Lower lobe of right lung (tissue), 2 donors: ENCODE measurements around the gene ONECUT3. TPM values are rescaled to one million over a fixed set of nuclear protein-coding genes. Genes with fewer than 3 reads are reported as not detected.

Experiments
- ATAC-seq, 2 donors: fragments of 200-7000 bp; cut with Tn5 transposase; one replicate each; pipeline ENCODE4 v1.9.1; 2020 to 2022; ENCODE audit warnings: mild to moderate bottlenecking in 2 of 2, moderate library complexity in 2 of 2
- DNase-seq: peaks from one replicate; pipeline ENCODE4 v3.0.0-alpha.2; 2020
- H3K27ac ChIP-seq: fragments of 200-600 bp; one replicate; pipeline ENCODE4 v1.8.0; 2022
- H3K27me3 ChIP-seq: fragments of 200-600 bp; one replicate; pipeline ENCODE4 v1.8.0; 2022; ENCODE audit warnings: low read depth
- H3K36me3 ChIP-seq: fragments of 200-600 bp; one replicate; pipeline ENCODE4 v1.8.0; 2022; ENCODE audit warnings: mild to moderate bottlenecking
- H3K4me1 ChIP-seq: fragments of 200-600 bp; one replicate; pipeline ENCODE4 v1.8.0; 2022
- H3K4me3 ChIP-seq: fragments of 200-600 bp; one replicate; pipeline ENCODE4 v1.8.0; 2022; ENCODE audit warnings: mild to moderate bottlenecking
- H3K9me3 ChIP-seq: fragments of 200-600 bp; one replicate; pipeline ENCODE4 v1.8.0; 2022
- CTCF ChIP-seq: fragments of 200-600 bp; IDR thresholded peaks from one replicate; pipeline ENCODE4 v1.8.0; 2022; ENCODE audit warnings: antibody characterized with exemption, mild to moderate bottlenecking
- intact Hi-C: fragments of 100-400 bp; cut with DNase I; formaldehyde crosslinking; loops from one replicate; pipeline ENCODE4 v1.11.0; 2022
- total RNA-seq: library from RNA; stranded (reverse); fragmentation: NEBNext Ultra II Directional; extraction: Animal tissue kit (Norgen Biotek cat#: 25700); gene quantifications from one replicate; pipeline ENCODE4 v1.2.1, GENCODE V29; 2021
- donor health status: DM: no; HTN: yes; CAD: no; lungs with severe emphysema.

ONECUT3 gene
- total RNA-seq, 1 donor from 2014 or later = not detected

GRCh38 chr19:1734321-1734966, 18.9 kb upstream of the ONECUT3 start:
- TF ChIP-seq CTCF = no peak
- H3K27me3 ChIP-seq = peaks cover 80% of the 10 kb centered on the region
- H3K27ac ChIP-seq = no peak overlapping the region
- ATAC-seq = no peak
- no peak for DNase-seq
- intact Hi-C loops = no loop called here
- H3K4me1 ChIP-seq = no peaks in the 10 kb centered on the region
- no peaks in the 10 kb centered on the region for H3K36me3 ChIP-seq
- H3K4me3 ChIP-seq = no peak overlapping the region
- H3K9me3 ChIP-seq = no peaks in the 10 kb centered on the region

- Histone ChIP-seq H3K36me3 (no peaks in the 10 kb centered on the region), H3K9me3 (no peaks in the 10 kb centered on the region), H3K27me3 (peaks cover 69% of the 10 kb centered on the region), H3K4me1 (no peaks in the 10 kb centered on the region), H3K4me3 (no peak overlapping the region), H3K27ac (no peak overlapping the region)
- TF ChIP-seq CTCF = no peak
- ATAC-seq (no peak), DNase-seq (no peak)
- intact Hi-C loops = no loop called here
Observed at GRCh38 chr19:1736280-1736679, 17.0 kb upstream of the ONECUT3 start.

- Histone ChIP-seq H3K27ac (no peak overlapping the region), H3K4me3 (no peak overlapping the region), H3K36me3 (no peaks in the 10 kb centered on the region), H3K27me3 (peaks cover 71% of the 10 kb centered on the region), H3K4me1 (no peaks in the 10 kb centered on the region), H3K9me3 (no peaks in the 10 kb centered on the region)
- DNase-seq = no peak
- no peak for ATAC-seq
- intact Hi-C loops = no loop called here
- no peak for TF ChIP-seq CTCF
Observed at GRCh38 chr19:1736927-1737326, 16.4 kb upstream of the ONECUT3 start.

GRCh38 chr19:1739960-1740629, 13.2 kb upstream of the ONECUT3 start:
- DNase-seq = no peak
- Histone ChIP-seq H3K4me1 (no peaks in the 10 kb centered on the region), H3K27me3 (peaks cover 70% of the 10 kb centered on the region), H3K9me3 (no peaks in the 10 kb centered on the region), H3K27ac (no peak overlapping the region), H3K36me3 (no peaks in the 10 kb centered on the region), H3K4me3 (no peak overlapping the region)
- no peak for ATAC-seq
- TF ChIP-seq CTCF = no peak
- intact Hi-C loops = no loop called here

GRCh38 chr19:1742989-1743696, 10.2 kb upstream of the ONECUT3 start:
- no peaks in the 10 kb centered on the region for H3K36me3 ChIP-seq
- peaks cover 67% of the 10 kb centered on the region for H3K27me3 ChIP-seq
- no peak for TF ChIP-seq CTCF
- H3K9me3 ChIP-seq = no peaks in the 10 kb centered on the region
- ATAC-seq (no peak), DNase-seq (no peak)
- H3K27ac ChIP-seq = no peak overlapping the region
- intact Hi-C loops = no loop called here
- no peak overlapping the region for H3K4me3 ChIP-seq
- peaks cover 3% of the 10 kb centered on the region for H3K4me1 ChIP-seq
